ENCODE measurements around the gene LCN10.
A peak's percentile ranks its signal among the peaks of the same experiment; 100 is the strongest.
"Not testable (repeated sequence)": the region's sequence is repeated elsewhere in the genome, so short reads cannot be mapped to it uniquely, and the experiment has no call there.

The LCN10 gene
- 0 to 0.04 (median 0) reads per million in 3 experiments for total RNA-seq

DNA sequence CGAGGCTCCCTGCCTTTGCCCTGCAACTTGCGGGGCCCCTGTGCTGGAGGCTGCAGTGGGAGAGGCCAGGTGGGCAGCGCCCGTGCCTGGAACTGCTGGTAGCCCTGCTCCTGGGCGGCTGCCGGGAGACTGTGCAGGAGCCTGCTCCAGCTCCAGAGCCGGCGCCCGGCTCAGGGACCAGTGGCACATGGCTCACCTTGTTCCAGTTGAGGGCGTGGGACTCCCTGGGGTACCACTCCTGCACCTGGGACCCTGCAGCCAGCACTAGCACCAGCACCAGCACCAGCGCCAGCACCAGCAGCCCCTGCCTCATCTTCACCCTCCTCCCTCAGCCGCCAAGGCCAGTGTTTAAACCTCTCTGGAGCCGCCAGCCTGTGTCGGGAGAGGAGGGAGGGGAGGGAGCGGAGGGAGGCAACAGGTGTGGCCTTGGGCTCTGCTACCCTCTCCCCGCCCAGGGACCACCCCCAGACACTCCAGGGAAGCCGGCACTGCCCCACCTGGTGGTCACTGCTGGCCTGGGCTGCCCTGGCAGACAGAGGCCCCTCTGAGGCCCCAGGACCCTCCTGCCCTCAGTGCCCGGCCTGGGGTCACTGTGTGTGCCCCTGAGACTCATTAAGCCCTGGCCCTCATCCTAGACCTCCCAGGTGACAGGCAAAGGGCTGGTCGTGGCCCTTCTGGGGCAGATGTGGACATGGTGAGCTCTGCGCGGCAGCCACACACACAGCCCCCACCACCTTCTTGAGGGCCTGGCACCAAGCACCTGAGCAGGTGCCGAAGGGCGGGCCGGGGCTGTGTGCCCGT, at the start of gene LCN10:
LCN10 (minus strand) TSS at position 350 of the 801 bp plus-strand sequence; CDS start at position 313, 37 bp downstream.
- DNase-seq, result no peak

- peak; percentile 73 for DNase-seq
These were observed 49.0 kb upstream of the LCN10 start for GRCh38 chr9:136791516-136792276.

- DNase-seq, result peak; percentile 99
These were observed 48.1 kb upstream of the LCN10 start, which contains the start of gene TMEM141 for GRCh38 chr9:136790640-136791515. Gene TMEM141, plus strand, starts transcription at chr9:136791344. Its CDS starts 27 bp downstream, at chr9:136791371.

GRCh38 chr9:136789523-136789937, 46.8 kb upstream of the LCN10 start:
- no peak for DNase-seq

GRCh38 chr9:136788644-136789522, 46.1 kb upstream of the LCN10 start:
- not testable (repeated sequence) for DNase-seq

DNA sequence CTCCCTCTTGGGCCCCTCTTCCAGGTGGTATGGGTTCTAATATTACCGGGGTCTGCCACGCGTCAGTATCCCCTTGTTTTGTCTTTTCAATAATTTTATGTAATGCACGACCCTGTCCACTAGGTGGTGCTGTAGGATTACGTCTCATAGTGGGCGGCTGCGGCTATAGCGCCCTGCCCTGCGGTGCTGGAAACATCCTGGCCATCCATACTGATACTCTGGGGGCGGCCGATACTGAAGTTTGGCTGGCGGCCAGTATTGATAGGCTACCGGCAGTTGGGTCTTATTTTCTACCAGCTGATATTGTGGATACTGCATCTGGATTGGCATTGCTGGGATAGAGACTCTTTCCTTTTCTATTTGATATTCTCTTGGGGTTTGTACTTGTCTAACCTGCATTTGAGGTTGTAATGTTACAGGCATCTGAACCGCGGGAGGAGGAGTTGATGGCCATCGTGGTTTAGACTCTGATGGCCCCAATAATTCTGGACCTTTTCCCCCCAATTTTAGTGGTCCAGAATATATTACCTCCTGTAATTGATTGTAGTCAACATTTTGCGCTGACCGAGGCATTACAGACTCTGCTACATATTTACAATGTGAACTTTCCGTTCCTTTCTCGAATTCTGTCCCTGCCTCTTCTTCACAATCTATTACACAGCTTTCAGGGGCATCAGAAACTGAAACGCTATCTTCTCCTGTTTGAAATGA, 45.1 kb upstream of the LCN10 start:
- peak; percentile 67 for DNase-seq

DNA sequence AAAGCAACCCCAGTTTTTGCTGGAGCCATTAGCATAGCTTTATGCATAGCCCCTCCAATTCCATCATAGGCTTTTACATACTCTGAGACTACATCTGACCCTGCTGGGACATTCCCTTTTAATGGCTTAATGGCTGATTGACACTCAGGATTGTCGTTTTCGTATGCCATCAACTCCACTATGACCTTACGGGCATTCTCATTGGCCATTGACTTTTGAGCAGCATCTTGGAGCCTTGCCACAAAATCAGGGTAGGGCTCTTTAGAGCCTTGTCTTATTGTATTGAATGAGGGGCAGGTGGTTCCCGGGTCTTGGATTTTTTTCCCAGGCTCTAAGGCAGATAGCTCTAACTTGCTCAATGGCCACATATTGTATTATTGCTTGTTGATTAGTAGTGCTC, 44.2 kb upstream of the LCN10 start:
- not testable (repeated sequence) for DNase-seq

- DNase-seq, result no peak
These were observed 43.7 kb upstream of the LCN10 start for GRCh38 chr9:136786451-136786850.

DNA sequence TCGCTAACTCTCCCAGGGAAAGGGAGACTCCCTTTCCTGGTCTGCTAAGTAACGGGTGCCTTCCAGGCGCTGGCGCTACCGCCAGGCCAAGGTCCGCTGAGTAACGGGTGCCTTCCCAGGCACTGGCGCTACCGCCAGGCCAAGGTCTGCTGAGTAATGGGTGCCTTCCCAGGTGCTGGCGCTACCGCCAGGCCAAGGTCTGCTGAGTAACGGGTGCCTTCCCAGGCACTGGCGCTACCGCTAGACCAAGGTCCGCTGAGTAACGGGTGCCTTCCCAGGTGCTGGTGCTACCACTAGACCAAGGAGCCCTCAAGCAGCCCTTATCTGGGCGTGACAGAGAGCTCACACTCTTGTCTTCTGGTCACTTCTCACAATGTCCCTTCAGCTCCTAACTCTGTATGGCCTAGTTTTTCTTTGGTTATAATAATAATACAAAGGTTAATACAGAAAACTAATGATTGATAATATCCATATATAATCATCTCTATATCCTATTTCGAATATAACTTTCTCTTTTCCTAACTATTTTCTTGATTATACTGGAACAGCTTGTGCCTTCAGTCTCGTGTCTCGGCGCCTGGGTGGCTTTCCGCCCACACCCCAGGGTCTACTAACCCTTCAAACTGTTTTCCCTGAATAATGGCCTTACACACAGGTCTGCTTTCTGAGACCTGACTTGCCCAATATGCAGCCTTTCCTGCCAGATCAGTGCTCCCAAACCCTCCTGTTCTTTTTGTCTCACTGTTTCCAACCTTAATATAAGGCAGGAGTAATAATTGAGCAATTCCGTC, 43.0 kb upstream of the LCN10 start:
- DNase-seq, result not testable (repeated sequence)

DNA sequence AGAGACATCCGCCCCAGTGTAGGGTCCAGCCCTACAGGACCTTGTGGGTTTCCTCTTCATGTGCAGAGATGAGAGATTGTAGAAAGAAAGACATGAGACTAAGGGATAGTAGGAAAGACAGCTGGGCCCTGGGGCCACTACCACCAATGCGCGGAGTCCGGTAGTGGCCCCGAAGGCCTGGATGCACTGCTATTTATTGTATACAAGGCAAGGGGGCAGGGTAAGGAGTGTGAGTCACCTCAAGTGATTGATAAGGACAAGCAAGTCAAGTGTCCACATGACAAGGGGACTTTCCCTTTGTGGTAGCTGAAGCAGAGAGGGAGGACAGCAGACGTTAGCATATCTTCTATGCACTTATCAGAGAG, 42.2 kb upstream of the LCN10 start:
- DNase-seq, result no peak

DNA sequence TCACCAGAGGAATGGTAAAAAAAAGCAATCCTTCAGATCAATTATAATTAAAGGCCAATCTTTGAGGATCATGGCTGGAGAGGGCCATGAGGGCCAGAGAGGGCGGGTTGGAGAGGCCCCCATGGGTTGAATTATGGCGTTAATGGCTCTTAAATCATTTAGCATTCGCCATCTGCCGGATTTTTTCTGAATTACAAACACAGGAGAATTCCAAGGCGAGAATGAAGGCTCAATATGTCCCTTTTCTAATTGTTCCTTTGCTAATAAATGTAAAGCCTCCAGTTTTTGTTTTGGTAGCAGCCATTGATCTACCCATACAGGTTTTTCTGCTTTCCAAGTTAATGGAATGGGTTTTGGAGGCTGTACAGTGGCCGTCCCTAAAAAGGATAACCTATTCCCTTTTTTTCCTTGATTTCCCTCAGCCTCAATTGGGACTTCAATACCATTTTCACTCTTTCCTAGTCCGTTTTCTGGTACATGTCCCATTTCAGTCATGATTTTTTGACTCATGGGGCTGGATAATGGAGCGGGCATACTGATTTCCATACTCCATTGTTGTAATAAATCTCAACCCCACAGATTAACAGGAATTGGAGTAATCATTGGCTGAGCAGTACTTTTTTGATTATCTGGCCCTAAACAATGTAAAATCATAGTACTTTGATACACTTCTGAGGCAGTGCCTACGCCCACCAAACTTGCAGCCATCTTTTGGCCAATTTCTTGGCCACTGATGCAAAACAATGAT, 41.7 kb upstream of the LCN10 start:
- no peak for DNase-seq

DNA sequence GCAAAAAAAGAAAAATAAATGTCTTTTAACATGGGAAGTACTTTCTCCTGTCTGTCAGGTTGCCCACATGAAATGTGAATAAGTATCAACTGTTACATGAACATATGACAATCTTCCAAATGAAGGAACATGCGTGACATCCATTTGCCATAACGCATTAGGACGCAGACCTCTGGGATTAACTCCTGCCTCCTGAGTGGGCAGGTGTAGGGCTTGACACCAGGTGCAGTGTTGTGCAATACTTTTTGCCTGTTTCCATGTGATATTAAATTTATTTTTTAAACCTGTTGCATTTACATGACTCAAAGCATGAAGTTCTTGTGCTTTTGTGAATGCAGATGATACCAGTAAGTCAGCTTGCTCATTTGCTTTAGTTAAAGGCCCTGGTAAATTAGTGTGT, 39.7 kb upstream of the LCN10 start:
- DNase-seq, result no peak

DNA sequence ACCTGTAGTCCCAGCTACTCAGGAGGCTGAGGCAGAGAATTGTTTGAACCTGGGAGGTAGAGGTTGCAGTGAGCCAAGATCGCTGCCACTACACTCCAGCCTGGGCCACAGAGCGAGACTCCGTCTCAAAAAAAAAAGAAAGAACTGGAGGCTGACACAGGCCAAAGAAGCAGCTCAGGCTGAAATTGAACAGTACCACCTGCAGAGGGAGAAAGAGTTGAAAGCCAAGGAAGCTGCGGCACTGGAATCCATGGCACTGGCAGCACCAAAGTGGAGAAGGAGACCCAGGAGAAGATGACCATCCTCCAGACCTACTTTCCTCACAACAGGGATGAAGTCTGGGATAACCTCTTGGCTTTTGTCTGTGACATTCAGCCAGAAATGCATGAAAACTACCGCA, 37.1 kb upstream of the LCN10 start:
- no peak for DNase-seq

GRCh38 chr9:136777359-136777758, 34.6 kb upstream of the LCN10 start:
- DNase-seq, result no peak

GRCh38 chr9:136776947-136777346, 34.2 kb upstream of the LCN10 start:
- no peak for DNase-seq

- no peak for DNase-seq
These were observed 32.5 kb upstream of the LCN10 start for GRCh38 chr9:136775191-136775590.

- no peak for DNase-seq
These were observed 31.8 kb upstream of the LCN10 start for GRCh38 chr9:136774416-136775045.

GRCh38 chr9:136773386-136774044, 30.8 kb upstream of the LCN10 start:
- no peak for DNase-seq
